ENCODE results near the gene MIGA2.

Gene MIGA2

GRCh38 chr9:129097671-129098306, 61.4 kb downstream of the MIGA2 start:
- H3K27ac Mint-ChIP-seq: no peak overlapping the region
- no peak overlapping the region for H3K4me3 Mint-ChIP-seq
- H3K9me3 Mint-ChIP-seq: no peaks in the 10 kb centered on the region
- no peaks in the 10 kb centered on the region for H3K27me3 Mint-ChIP-seq (ENCODE audit: low read depth)
- TF ChIP-seq CTCF (IDR thresholded peaks at IDR 0.05; ENCODE audit: unreplicated experiment in 3 of 3): no peak
- H3K4me1 Mint-ChIP-seq: no peaks in the 10 kb centered on the region
- peaks cover 12% of the 10 kb centered on the region for H3K36me3 Mint-ChIP-seq (ENCODE audit: low read depth)

- Mint-ChIP-seq H3K36me3 (ENCODE audit: low read depth) (peaks cover 12% of the 10 kb centered on the region), H3K27me3 (ENCODE audit: low read depth) (no peaks in the 10 kb centered on the region), H3K4me3 (no peak overlapping the region), H3K4me1 (no peaks in the 10 kb centered on the region), H3K9me3 (no peaks in the 10 kb centered on the region), H3K27ac (no peak overlapping the region)
- TF ChIP-seq CTCF (IDR thresholded peaks at IDR 0.05; ENCODE audit: unreplicated experiment in 3 of 3): no peak
Observed at GRCh38 chr9:129098328-129098727, 61.9 kb downstream of the MIGA2 start.

- no peaks in the 10 kb centered on the region for H3K9me3 Mint-ChIP-seq
- H3K27ac Mint-ChIP-seq: no peak overlapping the region
- H3K4me1 Mint-ChIP-seq: no peaks in the 10 kb centered on the region
- H3K36me3 Mint-ChIP-seq (ENCODE audit: low read depth): peaks cover 12% of the 10 kb centered on the region
- TF ChIP-seq CTCF (IDR thresholded peaks at IDR 0.05; ENCODE audit: unreplicated experiment in 3 of 3): no peak
- no peaks in the 10 kb centered on the region for H3K27me3 Mint-ChIP-seq (ENCODE audit: low read depth)
- no peak overlapping the region for H3K4me3 Mint-ChIP-seq
Observed at GRCh38 chr9:129100383-129101169, 64.2 kb downstream of the MIGA2 start.

- Mint-ChIP-seq H3K27me3 (ENCODE audit: low read depth) (no peaks in the 10 kb centered on the region), H3K36me3 (ENCODE audit: low read depth) (peaks cover 11% of the 10 kb centered on the region), H3K4me1 (no peaks in the 10 kb centered on the region), H3K9me3 (no peaks in the 10 kb centered on the region), H3K4me3 (no peak overlapping the region), H3K27ac (no peak overlapping the region)
- TF ChIP-seq CTCF (IDR thresholded peaks at IDR 0.05; ENCODE audit: unreplicated experiment in 3 of 3): no peak
Observed at GRCh38 chr9:129101279-129101678, 64.9 kb downstream of the MIGA2 start.

GRCh38 chr9:129102095-129102525, 65.7 kb downstream of the MIGA2 start:
- no peaks in the 10 kb centered on the region for H3K4me1 Mint-ChIP-seq
- no peaks in the 10 kb centered on the region for H3K9me3 Mint-ChIP-seq
- no peak for TF ChIP-seq CTCF (IDR thresholded peaks at IDR 0.05; ENCODE audit: unreplicated experiment in 3 of 3)
- H3K36me3 Mint-ChIP-seq (ENCODE audit: low read depth): peaks cover 9% of the 10 kb centered on the region
- H3K27ac Mint-ChIP-seq: no peak overlapping the region
- peak overlapping the region in 1 of 3 experiments; percentile 16 for H3K4me3 Mint-ChIP-seq
- no peaks in the 10 kb centered on the region for H3K27me3 Mint-ChIP-seq (ENCODE audit: low read depth)
